Coronary artery (tissue), 2 donors: ENCODE results near the gene CPED1.

Experiments
- DNase-seq: peaks from one replicate; pipeline ENCODE4 v3.0.0-alpha.2; 2017; ENCODE audit warnings: low spot score
- H3K27ac ChIP-seq, 2 donors: fragments of 200-600 bp; sonication (generic); one replicate each; pipeline ENCODE4 v1.5.1; 2016 to 2019
- H3K4me3 ChIP-seq: fragments of 200-600 bp; sonication (generic); 2 replicates; pipeline ENCODE4 v1.5.1; 2016; ENCODE audit warnings: mild to moderate bottlenecking, moderate library complexity
- TF ChIP-seq, protein P1 (sequence below): fragments of 200-600 bp; sonication (generic); IDR thresholded peaks from one replicate; pipeline ENCODE4 v1.5.1; 2019; ENCODE audit warnings: antibody characterized with exemption

Gene CPED1

DNA sequence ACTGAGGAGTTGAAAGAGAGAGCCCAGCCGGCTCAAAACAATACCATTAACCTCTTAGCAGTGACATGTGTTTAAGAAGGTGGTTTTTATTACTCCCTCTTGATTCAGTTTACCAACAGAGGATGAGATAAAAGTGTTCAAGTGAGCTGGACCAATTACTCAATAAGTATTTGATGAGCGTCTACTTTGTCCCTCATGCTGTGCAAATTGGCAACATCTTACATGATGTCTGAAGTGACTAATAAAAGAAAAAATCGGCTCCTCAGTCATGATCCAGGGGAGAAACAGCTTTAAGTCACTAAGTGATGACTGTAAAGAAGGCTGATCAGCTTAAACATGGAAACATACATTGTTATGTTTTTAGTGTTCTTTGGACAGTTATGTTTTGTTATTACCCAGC lies 348.1 kb downstream of the CPED1 start:
- no peak for DNase-seq
- no peak overlapping the region for H3K4me3 ChIP-seq
- TF ChIP-seq, protein P1, sequence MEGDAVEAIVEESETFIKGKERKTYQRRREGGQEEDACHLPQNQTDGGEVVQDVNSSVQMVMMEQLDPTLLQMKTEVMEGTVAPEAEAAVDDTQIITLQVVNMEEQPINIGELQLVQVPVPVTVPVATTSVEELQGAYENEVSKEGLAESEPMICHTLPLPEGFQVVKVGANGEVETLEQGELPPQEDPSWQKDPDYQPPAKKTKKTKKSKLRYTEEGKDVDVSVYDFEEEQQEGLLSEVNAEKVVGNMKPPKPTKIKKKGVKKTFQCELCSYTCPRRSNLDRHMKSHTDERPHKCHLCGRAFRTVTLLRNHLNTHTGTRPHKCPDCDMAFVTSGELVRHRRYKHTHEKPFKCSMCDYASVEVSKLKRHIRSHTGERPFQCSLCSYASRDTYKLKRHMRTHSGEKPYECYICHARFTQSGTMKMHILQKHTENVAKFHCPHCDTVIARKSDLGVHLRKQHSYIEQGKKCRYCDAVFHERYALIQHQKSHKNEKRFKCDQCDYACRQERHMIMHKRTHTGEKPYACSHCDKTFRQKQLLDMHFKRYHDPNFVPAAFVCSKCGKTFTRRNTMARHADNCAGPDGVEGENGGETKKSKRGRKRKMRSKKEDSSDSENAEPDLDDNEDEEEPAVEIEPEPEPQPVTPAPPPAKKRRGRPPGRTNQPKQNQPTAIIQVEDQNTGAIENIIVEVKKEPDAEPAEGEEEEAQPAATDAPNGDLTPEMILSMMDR, result no peak
- no peak overlapping the region for H3K27ac ChIP-seq

DNA sequence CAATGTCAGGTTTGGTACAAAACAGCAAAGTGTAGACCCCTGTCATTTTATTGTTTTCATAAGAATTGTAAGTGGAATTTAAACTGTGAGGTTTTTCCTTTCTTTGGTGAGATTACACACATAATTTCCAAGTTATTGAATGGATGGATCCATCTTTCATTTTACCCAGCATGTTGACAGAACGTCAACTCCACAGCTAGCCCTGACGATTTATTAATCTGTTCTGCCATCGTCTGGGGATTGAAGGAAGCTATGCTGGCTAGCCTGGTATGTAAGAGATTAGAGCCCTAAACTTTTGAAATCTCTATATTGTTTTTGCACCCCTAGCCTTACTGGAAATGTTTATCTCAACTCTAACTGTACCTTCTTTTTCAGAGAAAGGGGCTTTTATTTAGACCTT lies 348.9 kb downstream of the CPED1 start:
- no peak for DNase-seq

DNA sequence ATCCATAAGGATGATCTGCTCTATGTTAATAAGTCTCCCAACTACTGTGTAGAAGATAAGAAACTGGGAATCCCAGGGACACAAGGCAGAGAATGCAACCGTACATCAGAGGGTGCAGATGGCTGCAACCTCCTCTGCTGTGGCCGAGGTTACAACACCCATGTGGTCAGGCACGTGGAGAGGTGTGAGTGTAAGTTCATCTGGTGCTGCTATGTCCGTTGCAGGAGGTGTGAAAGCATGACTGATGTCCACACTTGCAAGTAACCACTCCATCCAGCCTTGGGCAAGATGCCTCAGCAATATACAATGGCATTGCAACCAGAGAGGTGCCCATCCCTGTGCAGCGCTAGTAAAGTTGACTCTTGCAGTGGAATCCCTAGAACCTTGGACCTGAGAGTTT lies 350.6 kb downstream of the CPED1 start:
- TF ChIP-seq, protein P1, result no peak
- DNase-seq, result no peak

More for the DNA sequence above, 348.9 kb downstream of the CPED1 start:
- Histone ChIP-seq H3K4me3 (no peak overlapping the region), H3K27ac (no peak overlapping the region)
- TF ChIP-seq, protein P1, result no peak

DNA sequence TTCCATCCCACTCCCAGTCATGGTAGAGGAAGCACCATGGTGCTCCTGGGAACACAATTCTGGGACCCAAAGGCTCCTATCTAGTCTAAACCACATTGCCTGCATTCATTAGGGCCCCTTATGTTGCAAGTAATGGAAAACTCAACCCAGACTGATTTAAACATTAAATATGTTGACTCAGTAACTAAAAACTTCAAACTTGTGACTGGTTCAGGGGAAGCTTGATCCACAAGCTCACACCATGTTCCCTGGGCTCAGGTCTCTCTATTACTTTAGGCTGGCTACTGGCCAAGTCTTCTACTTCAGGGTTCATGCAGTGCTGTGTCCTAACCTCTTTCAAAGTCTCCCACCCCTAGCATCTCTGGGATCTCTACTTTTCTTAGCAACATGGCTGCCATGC lies 353.4 kb downstream of the CPED1 start:
- TF ChIP-seq, protein P1, result no peak
- no peak overlapping the region for H3K27ac ChIP-seq
- no peak overlapping the region for H3K4me3 ChIP-seq
- no peak for DNase-seq

More for the DNA sequence above, 350.6 kb downstream of the CPED1 start:
- H3K27ac ChIP-seq, result no peak overlapping the region
- H3K4me3 ChIP-seq, result no peak overlapping the region

DNA sequence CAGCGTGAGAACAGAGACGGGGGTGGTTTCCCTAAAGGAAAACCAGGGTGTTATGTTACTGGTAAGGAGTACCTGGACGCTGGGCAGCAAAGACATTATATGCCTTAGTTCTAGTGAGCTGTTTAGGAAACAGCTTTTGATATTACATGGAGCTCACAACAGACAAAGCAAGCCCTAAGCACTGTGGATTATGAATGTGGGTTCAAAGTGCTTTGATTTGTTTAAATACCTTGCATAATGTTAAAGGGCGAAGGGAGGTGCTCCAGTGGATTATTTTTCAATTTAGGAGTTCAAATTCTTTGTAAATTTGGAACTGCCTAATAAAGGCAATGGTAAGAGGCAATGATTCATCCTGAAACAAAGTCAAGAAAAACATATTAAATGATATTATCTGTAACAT lies 354.1 kb downstream of the CPED1 start:
- Histone ChIP-seq H3K4me3 (no peak overlapping the region), H3K27ac (no peak overlapping the region)
- TF ChIP-seq, protein P1, result no peak
- DNase-seq, result no peak

DNA sequence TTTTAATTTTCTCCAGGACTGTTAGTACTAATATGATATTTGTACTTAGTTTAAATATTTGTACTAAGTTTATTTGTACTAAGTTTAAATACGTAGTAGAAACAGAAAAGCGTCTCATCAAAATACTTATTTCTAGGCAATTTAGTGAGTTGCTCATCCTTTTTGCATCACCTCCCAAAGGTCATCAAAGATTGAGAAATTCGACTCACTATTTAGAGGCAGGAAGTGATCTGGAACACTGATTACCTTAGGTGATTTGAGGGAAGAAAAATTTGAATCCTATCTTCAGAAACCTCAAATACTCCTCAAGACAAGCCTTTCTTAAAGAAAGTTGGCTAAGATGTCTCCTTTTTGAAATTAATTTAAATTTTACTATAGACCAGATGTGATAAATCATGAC lies 354.8 kb downstream of the CPED1 start:
- Histone ChIP-seq H3K4me3 (no peak overlapping the region), H3K27ac (no peak overlapping the region)
- DNase-seq, result no peak
- TF ChIP-seq, protein P1, result no peak

DNA sequence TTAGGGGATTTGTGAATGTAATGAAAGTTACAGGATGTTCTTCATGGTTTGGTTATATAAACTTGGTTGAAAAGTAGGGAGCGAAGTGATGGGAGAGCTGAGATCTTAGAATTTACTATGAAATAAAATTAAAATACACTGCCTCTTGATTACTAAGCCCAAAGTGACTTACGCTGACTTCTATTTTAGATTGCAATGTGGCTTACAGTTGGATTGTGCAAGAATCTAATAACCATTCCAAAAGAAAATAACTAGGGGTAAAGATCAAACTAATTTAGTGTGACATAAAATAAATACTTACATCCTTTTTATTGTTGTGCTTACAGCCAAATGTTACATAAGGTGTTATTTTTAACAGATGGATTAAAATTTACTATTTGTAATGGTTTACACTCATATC lies 355.6 kb downstream of the CPED1 start:
- TF ChIP-seq, protein P1, result no peak
- no peak overlapping the region for H3K4me3 ChIP-seq
- H3K27ac ChIP-seq, result no peak overlapping the region
- no peak for DNase-seq
